GM21423 (cell line): ENCODE measurements around the gene OR5H6.
"Not testable (repeated sequence)": the region's sequence is repeated elsewhere in the genome, so short reads cannot be mapped to it uniquely, and the experiment has no call there.

ENCODE experiments used
- ATAC-seq: cut with Tn5 transposase; IDR thresholded peaks from one replicate; pipeline ENCODE4 v1.9.1; 2021; ENCODE audit warnings: mild to moderate bottlenecking, moderate library complexity; ENCODE audit not compliant: unreplicated experiment

OR5H6 gene

GRCh38 chr3:98263944-98264343 lies at the start of gene OR5H6:
Gene OR5H6 (plus strand): TSS chr3:98264244. CDS start chr3:98264333, 89 bp downstream.
- no peak for ATAC-seq

GRCh38 chr3:98215051-98215450 lies 49.0 kb upstream of the OR5H6 start:
- no peak for ATAC-seq

GRCh38 chr3:98223907-98224672 lies 40.0 kb upstream of the OR5H6 start:
- ATAC-seq = no peak

- no peak for ATAC-seq
These were observed 31.6 kb upstream of the OR5H6 start for GRCh38 chr3:98232489-98232888.

- ATAC-seq = no peak
These were observed 30.6 kb upstream of the OR5H6 start for GRCh38 chr3:98233468-98233867.

GRCh38 chr3:98240131-98240530 lies 23.9 kb upstream of the OR5H6 start:
- ATAC-seq = no peak

GRCh38 chr3:98242155-98242554 lies 21.9 kb upstream of the OR5H6 start:
- ATAC-seq = no peak

- no peak for ATAC-seq
These were observed 20.2 kb upstream of the OR5H6 start for GRCh38 chr3:98243843-98244242.

GRCh38 chr3:98246142-98246541 lies 17.9 kb upstream of the OR5H6 start:
- ATAC-seq = no peak

- not testable (repeated sequence) for ATAC-seq
These were observed 8.0 kb upstream of the OR5H6 start for GRCh38 chr3:98256026-98256425.

- ATAC-seq = no peak
These were observed 4.3 kb upstream of the OR5H6 start for GRCh38 chr3:98259707-98260106.

GRCh38 chr3:98262046-98262445 lies 2.0 kb upstream of the OR5H6 start:
- no peak for ATAC-seq

- no peak for ATAC-seq
These were observed 5.8 kb downstream of the OR5H6 start for GRCh38 chr3:98269846-98270245.

- ATAC-seq = no peak
These were observed 8.1 kb downstream of the OR5H6 start for GRCh38 chr3:98272126-98272525.

GRCh38 chr3:98274914-98275313 lies 10.9 kb downstream of the OR5H6 start:
- ATAC-seq = no peak

- no peak for ATAC-seq
These were observed 18.2 kb downstream of the OR5H6 start, which contains the start of gene OR5H2 for GRCh38 chr3:98282205-98282604. Gene OR5H2 (plus strand): TSS chr3:98282505. CDS start chr3:98282903, 398 bp downstream.

- ATAC-seq = no peak
These were observed 26.9 kb downstream of the OR5H6 start for GRCh38 chr3:98290916-98291315.

GRCh38 chr3:98291332-98291957 lies 27.4 kb downstream of the OR5H6 start:
- no peak for ATAC-seq
